ENCODE results near the gene BANP. TPM values are rescaled to one million over a fixed set of nuclear protein-coding genes. Genes with fewer than 3 reads are reported as not detected.

Gene BANP
- total RNA-seq, 1 donor from 2014 or later: 40.8 TPM

DNA sequence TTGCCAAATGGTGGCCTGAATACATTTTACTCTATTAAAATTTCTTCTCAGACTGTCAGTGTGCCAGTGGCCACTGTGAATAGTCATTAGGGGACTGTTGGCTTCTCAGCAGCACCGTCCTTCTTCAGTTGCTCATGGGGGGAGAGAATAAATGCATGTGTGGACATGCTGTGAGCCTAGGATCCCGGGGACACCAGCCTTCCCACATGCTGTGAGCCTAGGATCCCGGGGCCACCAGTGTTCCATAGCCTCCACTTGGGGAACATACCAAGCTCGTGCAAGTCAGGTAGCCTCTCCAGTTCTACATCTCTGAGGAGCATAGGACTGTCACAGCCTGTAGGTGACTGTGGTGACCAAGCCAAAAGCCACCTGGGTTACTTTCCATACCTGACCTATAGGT, 51.5 kb downstream of the BANP start:
- Mint-ChIP-seq H3K27me3 (ENCODE audit: low read depth) (no peaks in the 10 kb centered on the region), H3K4me1 (ENCODE audit: low read depth) (no peaks in the 10 kb centered on the region), H3K9me3 (no peaks in the 10 kb centered on the region), H3K36me3 (ENCODE audit: low read depth) (peaks cover 23% of the 10 kb centered on the region), H3K27ac (no peak overlapping the region), H3K4me3 (ENCODE audit: low read depth) (no peak overlapping the region)
- DNase-seq (ENCODE audit: low spot score): no peak
- intact Hi-C loops (cut with micrococcal nuclease): no loop called here

GRCh38 chr16:88003316-88003715, 52.1 kb downstream of the BANP start:
- no peaks in the 10 kb centered on the region for H3K9me3 Mint-ChIP-seq
- intact Hi-C loops (cut with micrococcal nuclease): no loop called here
- H3K4me1 Mint-ChIP-seq (ENCODE audit: low read depth): no peaks in the 10 kb centered on the region
- H3K27ac Mint-ChIP-seq: no peak overlapping the region
- H3K4me3 Mint-ChIP-seq (ENCODE audit: low read depth): no peak overlapping the region
- no peaks in the 10 kb centered on the region for H3K27me3 Mint-ChIP-seq (ENCODE audit: low read depth)
- peaks cover 24% of the 10 kb centered on the region for H3K36me3 Mint-ChIP-seq (ENCODE audit: low read depth)
- DNase-seq (ENCODE audit: low spot score): no peak

DNA sequence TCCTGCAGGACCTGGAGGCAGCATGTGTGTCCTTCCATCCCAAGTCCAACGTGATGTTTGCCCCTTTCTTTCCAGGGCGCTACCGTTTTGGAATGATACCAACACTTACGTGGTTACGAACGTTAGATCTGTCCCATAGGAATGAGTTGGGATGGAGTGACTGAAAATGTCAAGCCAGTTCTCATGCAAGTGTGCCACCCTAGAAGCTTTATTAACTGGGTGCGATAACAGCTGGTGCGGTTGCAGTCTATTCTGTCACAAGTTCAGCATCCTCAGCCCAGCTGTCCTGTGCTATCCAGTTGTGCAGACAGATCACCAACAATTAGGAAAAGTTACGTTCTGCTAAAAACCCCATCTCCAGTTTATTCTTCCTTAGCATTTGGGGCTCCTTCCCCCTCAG, 52.5 kb downstream of the BANP start:
- no peaks in the 10 kb centered on the region for H3K27me3 Mint-ChIP-seq (ENCODE audit: low read depth)
- H3K27ac Mint-ChIP-seq: no peak overlapping the region
- H3K4me1 Mint-ChIP-seq (ENCODE audit: low read depth): no peaks in the 10 kb centered on the region
- peaks cover 25% of the 10 kb centered on the region for H3K36me3 Mint-ChIP-seq (ENCODE audit: low read depth)
- H3K9me3 Mint-ChIP-seq: no peaks in the 10 kb centered on the region
- no peak overlapping the region for H3K4me3 Mint-ChIP-seq (ENCODE audit: low read depth)
- DNase-seq (ENCODE audit: low spot score): no peak
- intact Hi-C loops (cut with micrococcal nuclease): no loop called here

- no peak overlapping the region for H3K27ac Mint-ChIP-seq
- H3K36me3 Mint-ChIP-seq (ENCODE audit: low read depth): peaks cover 29% of the 10 kb centered on the region
- no peaks in the 10 kb centered on the region for H3K9me3 Mint-ChIP-seq
These were observed 53.2 kb downstream of the BANP start for GRCh38 chr16:88004391-88004790.

GRCh38 chr16:88005181-88005581, 53.9 kb downstream of the BANP start:
- no peak for DNase-seq (ENCODE audit: low spot score)
- Mint-ChIP-seq H3K4me1 (ENCODE audit: low read depth) (no peaks in the 10 kb centered on the region), H3K27me3 (ENCODE audit: low read depth) (no peaks in the 10 kb centered on the region), H3K36me3 (ENCODE audit: low read depth) (peaks cover 34% of the 10 kb centered on the region), H3K4me3 (ENCODE audit: low read depth) (no peak overlapping the region), H3K27ac (no peak overlapping the region), H3K9me3 (no peaks in the 10 kb centered on the region)
- intact Hi-C loops (cut with micrococcal nuclease): no loop called here

More at GRCh38 chr16:88004391-88004790, 53.2 kb downstream of the BANP start:
- intact Hi-C loops (cut with micrococcal nuclease): no loop called here
- H3K4me1 Mint-ChIP-seq (ENCODE audit: low read depth): no peaks in the 10 kb centered on the region
- H3K4me3 Mint-ChIP-seq (ENCODE audit: low read depth): no peak overlapping the region
- DNase-seq (ENCODE audit: low spot score): no peak
- no peaks in the 10 kb centered on the region for H3K27me3 Mint-ChIP-seq (ENCODE audit: low read depth)

- Mint-ChIP-seq H3K27ac (no peak overlapping the region), H3K4me1 (ENCODE audit: low read depth) (no peaks in the 10 kb centered on the region), H3K36me3 (ENCODE audit: low read depth) (peaks cover 37% of the 10 kb centered on the region), H3K9me3 (no peaks in the 10 kb centered on the region), H3K4me3 (ENCODE audit: low read depth) (no peak overlapping the region), H3K27me3 (ENCODE audit: low read depth) (no peaks in the 10 kb centered on the region)
- no peak for DNase-seq (ENCODE audit: low spot score)
- intact Hi-C loops (cut with micrococcal nuclease): no loop called here
These were observed 54.7 kb downstream of the BANP start for GRCh38 chr16:88005968-88006367.

- Mint-ChIP-seq H3K36me3 (ENCODE audit: low read depth) (peaks cover 33% of the 10 kb centered on the region), H3K9me3 (no peaks in the 10 kb centered on the region), H3K27me3 (ENCODE audit: low read depth) (no peaks in the 10 kb centered on the region), H3K4me3 (ENCODE audit: low read depth) (no peak overlapping the region), H3K27ac (no peak overlapping the region), H3K4me1 (ENCODE audit: low read depth) (no peaks in the 10 kb centered on the region)
- DNase-seq (ENCODE audit: low spot score): no peak
- intact Hi-C loops (cut with micrococcal nuclease): no loop called here
These were observed 56.1 kb downstream of the BANP start for GRCh38 chr16:88007321-88007731.

DNA sequence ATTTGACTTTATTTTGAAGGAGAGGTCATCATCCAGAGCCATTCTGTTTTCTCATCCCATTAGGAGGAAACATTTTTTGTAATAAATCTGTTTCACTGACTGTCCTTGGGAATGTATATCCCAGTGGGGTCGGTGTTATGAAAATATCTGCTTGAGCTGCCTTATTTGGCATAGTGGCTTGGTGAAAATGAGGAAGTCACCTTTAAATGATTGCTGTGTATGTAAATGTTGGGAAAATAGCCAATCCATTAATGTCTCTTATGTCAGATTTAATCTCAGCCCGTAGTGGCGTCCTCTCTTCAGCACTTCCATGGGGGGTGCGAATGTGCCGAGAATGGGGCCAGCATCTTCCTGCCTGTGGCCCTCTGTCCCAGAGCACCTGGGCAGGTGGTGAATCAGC, 57.6 kb downstream of the BANP start:
- intact Hi-C loops (cut with micrococcal nuclease): no loop called here
- Mint-ChIP-seq H3K4me3 (ENCODE audit: low read depth) (no peak overlapping the region), H3K4me1 (ENCODE audit: low read depth) (no peaks in the 10 kb centered on the region), H3K36me3 (ENCODE audit: low read depth) (peaks cover 35% of the 10 kb centered on the region), H3K27ac (no peak overlapping the region), H3K27me3 (ENCODE audit: low read depth) (no peaks in the 10 kb centered on the region), H3K9me3 (no peaks in the 10 kb centered on the region)
- no peak for DNase-seq (ENCODE audit: low spot score)

- intact Hi-C loops (cut with micrococcal nuclease): no loop called here
- Mint-ChIP-seq H3K4me1 (ENCODE audit: low read depth) (no peaks in the 10 kb centered on the region), H3K27ac (no peak overlapping the region), H3K4me3 (ENCODE audit: low read depth) (no peak overlapping the region), H3K27me3 (ENCODE audit: low read depth) (no peaks in the 10 kb centered on the region), H3K36me3 (ENCODE audit: low read depth) (peaks cover 35% of the 10 kb centered on the region), H3K9me3 (no peaks in the 10 kb centered on the region)
- no peak for DNase-seq (ENCODE audit: low spot score)
These were observed 58.5 kb downstream of the BANP start for GRCh38 chr16:88009563-88010342.

GRCh38 chr16:88010343-88010967, 59.2 kb downstream of the BANP start:
- intact Hi-C loops (cut with micrococcal nuclease): no loop called here
- H3K4me3 Mint-ChIP-seq (ENCODE audit: low read depth): no peak overlapping the region
- H3K4me1 Mint-ChIP-seq (ENCODE audit: low read depth): no peaks in the 10 kb centered on the region
- peaks cover 32% of the 10 kb centered on the region for H3K36me3 Mint-ChIP-seq (ENCODE audit: low read depth)
- no peaks in the 10 kb centered on the region for H3K27me3 Mint-ChIP-seq (ENCODE audit: low read depth)
- H3K27ac Mint-ChIP-seq: no peak overlapping the region
- no peaks in the 10 kb centered on the region for H3K9me3 Mint-ChIP-seq
- no peak for DNase-seq (ENCODE audit: low spot score)

DNA sequence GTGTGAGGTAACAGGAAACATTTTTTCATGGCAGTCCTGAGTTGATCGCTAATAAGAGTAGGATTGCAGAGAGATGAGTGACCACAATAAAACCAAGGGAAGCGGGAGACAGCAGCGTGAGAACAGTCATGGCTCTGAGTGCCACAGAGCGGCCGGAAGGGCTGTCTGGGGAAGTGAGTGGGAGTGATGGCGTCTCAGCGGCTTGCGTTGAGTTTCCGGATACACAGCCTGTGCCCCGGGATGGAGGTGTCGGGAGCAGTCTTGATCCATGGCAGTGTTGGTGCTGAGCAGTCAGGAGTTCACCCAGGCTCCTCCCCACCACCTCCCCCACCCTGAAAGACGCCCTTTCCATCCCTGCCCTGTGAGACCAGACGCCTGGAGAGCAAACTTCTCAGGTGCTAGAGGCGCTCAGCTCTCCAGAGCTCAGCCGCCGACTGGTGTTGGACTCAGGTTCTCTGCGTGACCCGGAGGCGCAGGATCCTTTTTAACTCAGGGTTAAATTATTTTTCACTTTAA, 59.8 kb downstream of the BANP start:
- no peak for DNase-seq (ENCODE audit: low spot score)
- no peaks in the 10 kb centered on the region for H3K9me3 Mint-ChIP-seq
- H3K27me3 Mint-ChIP-seq (ENCODE audit: low read depth): no peaks in the 10 kb centered on the region
- intact Hi-C loops (cut with micrococcal nuclease): no loop called here
- H3K27ac Mint-ChIP-seq: no peak overlapping the region
- H3K4me1 Mint-ChIP-seq (ENCODE audit: low read depth): no peaks in the 10 kb centered on the region
- H3K4me3 Mint-ChIP-seq (ENCODE audit: low read depth): no peak overlapping the region
- H3K36me3 Mint-ChIP-seq (ENCODE audit: low read depth): peaks cover 32% of the 10 kb centered on the region

- peaks cover 26% of the 10 kb centered on the region for H3K36me3 Mint-ChIP-seq (ENCODE audit: low read depth)
- no peak overlapping the region for H3K27ac Mint-ChIP-seq
- no peaks in the 10 kb centered on the region for H3K4me1 Mint-ChIP-seq (ENCODE audit: low read depth)
- H3K9me3 Mint-ChIP-seq: no peaks in the 10 kb centered on the region
- no peaks in the 10 kb centered on the region for H3K27me3 Mint-ChIP-seq (ENCODE audit: low read depth)
- DNase-seq (ENCODE audit: low spot score): no peak
- intact Hi-C loops (cut with micrococcal nuclease): no loop called here
- no peak overlapping the region for H3K4me3 Mint-ChIP-seq (ENCODE audit: low read depth)
These were observed 61.1 kb downstream of the BANP start for GRCh38 chr16:88012360-88012759.

DNA sequence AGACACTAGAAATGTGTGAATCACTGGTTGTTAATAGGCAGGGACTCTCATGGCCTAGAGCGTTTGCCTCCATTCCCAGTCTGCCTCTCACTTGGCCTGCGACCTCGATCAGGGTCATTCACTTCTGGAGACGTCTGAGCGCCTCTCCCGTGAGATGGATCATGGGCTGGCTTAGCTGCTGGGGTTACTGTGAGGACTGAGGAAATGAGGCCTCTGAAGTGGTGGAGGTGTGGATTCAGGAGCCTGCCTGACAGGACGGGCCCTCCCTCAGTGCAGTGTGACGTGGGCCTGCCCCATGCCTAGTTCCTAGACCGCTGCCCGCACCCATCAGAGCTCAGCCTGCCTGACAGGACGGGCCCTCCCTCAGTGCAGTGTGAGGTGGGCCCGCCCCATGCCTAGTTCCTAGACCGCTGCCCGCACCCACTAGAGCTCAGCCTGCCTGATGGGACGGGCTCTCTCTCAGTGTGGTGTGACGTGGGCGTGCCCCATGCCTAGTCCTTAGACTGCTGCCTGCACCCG, 61.9 kb downstream of the BANP start:
- no peak overlapping the region for H3K27ac Mint-ChIP-seq

More for the DNA sequence above, 61.9 kb downstream of the BANP start:
- no peaks in the 10 kb centered on the region for H3K4me1 Mint-ChIP-seq (ENCODE audit: low read depth)
- peaks cover 20% of the 10 kb centered on the region for H3K36me3 Mint-ChIP-seq (ENCODE audit: low read depth)
- H3K9me3 Mint-ChIP-seq: no peaks in the 10 kb centered on the region
- DNase-seq (ENCODE audit: low spot score): no peak
- H3K27me3 Mint-ChIP-seq (ENCODE audit: low read depth): no peaks in the 10 kb centered on the region
- intact Hi-C loops (cut with micrococcal nuclease): no loop called here
- no peak overlapping the region for H3K4me3 Mint-ChIP-seq (ENCODE audit: low read depth)
